Ramos (cell line): ENCODE data around the gene MPC2.

Experiments
- in situ Hi-C: fragments of 300-500 bp; cut with MboI; formaldehyde crosslinking; loops from one replicate; pipeline ENCODE4 v1.14.3; 2022; ENCODE audit warnings: low sequenced_read_pairs; ENCODE audit not compliant: unreplicated experiment

Gene MPC2

GRCh38 chr1:167936930-167937708 lies at the start of gene MPC2:
TSS of gene MPC2 (minus strand) at chr1:167937072. CDS start at chr1:167935841, 1,231 bp downstream.
- in situ Hi-C loops, result no loop called here

GRCh38 chr1:167984886-167985489 lies 48.1 kb upstream of the MPC2 start:
- in situ Hi-C loops, result no loop called here

- in situ Hi-C loops, result no loop called here
Measured at GRCh38 chr1:167983797-167984420, 47.0 kb upstream of the MPC2 start.

GRCh38 chr1:167981933-167982332 lies 45.1 kb upstream of the MPC2 start:
- in situ Hi-C loops, result no loop called here

- in situ Hi-C loops, result no loop called here
Measured at GRCh38 chr1:167977245-167977644, 40.4 kb upstream of the MPC2 start.

GRCh38 chr1:167974698-167975097 lies 37.8 kb upstream of the MPC2 start:
- in situ Hi-C loops, result no loop called here

GRCh38 chr1:167973832-167974231 lies 37.0 kb upstream of the MPC2 start:
- in situ Hi-C loops, result no loop called here

GRCh38 chr1:167968569-167968968 lies 31.7 kb upstream of the MPC2 start:
- in situ Hi-C loops, result no loop called here

GRCh38 chr1:167966050-167966449 lies 29.2 kb upstream of the MPC2 start:
- in situ Hi-C loops, result no loop called here

GRCh38 chr1:167964646-167965045 lies 27.8 kb upstream of the MPC2 start:
- in situ Hi-C loops, result no loop called here

- in situ Hi-C loops, result no loop called here
Measured at GRCh38 chr1:167957710-167958109, 20.8 kb upstream of the MPC2 start.

- in situ Hi-C loops, result no loop called here
Measured at GRCh38 chr1:167955915-167956314, 19.0 kb upstream of the MPC2 start.

- in situ Hi-C loops, result no loop called here
Measured at GRCh38 chr1:167950569-167950968, 13.7 kb upstream of the MPC2 start.

- in situ Hi-C loops, result no loop called here
Measured at GRCh38 chr1:167949785-167950184, 12.9 kb upstream of the MPC2 start.

GRCh38 chr1:167947733-167948132 lies 10.9 kb upstream of the MPC2 start:
- in situ Hi-C loops, result no loop called here

- in situ Hi-C loops, result no loop called here
Measured at GRCh38 chr1:167943541-167943940, 6.7 kb upstream of the MPC2 start.

GRCh38 chr1:167940264-167940663 lies 3.4 kb upstream of the MPC2 start:
- in situ Hi-C loops, result no loop called here

GRCh38 chr1:167938080-167938636 lies 1.3 kb upstream of the MPC2 start:
- in situ Hi-C loops, result no loop called here

GRCh38 chr1:167937709-167938010 lies 788 bp upstream of the MPC2 start:
- in situ Hi-C loops, result no loop called here

- in situ Hi-C loops, result no loop called here
Measured at GRCh38 chr1:167936068-167936929, 573 bp downstream of the MPC2 start, which contains the start of gene DCAF6. TSS of gene DCAF6 (plus strand) at chr1:167936683. CDS start at chr1:167936912, 229 bp downstream.
